Naive thymus-derived CD8-positive, alpha-beta T cell (primary cell): ENCODE measurements around the gene SLC39A10. TPM values are rescaled to one million over a fixed set of nuclear protein-coding genes. Genes with fewer than 3 reads are reported as not detected.
"Not testable (repeated sequence)": the region's sequence is repeated elsewhere in the genome, so short reads cannot be mapped to it uniquely, and the experiment has no call there.

ENCODE experiments used
- ATAC-seq, 2 donors: fragments of 150-1000 bp; cut with Tn5 transposase in 1 of 2; sonication (Bioruptor Pico), chemical (Tn5 transposase) in 1 of 2; 1 replicate in 1 of 2; 2 replicates in 1 of 2; pipeline ENCODE4 v1.10.0; 2021; ENCODE audit warnings: mild to moderate bottlenecking in 2 of 2, moderate library complexity in 2 of 2
- POLR2A ChIA-PET: fragments of 350-600 bp; sonication (Branson Sonifier 250); formaldehyde crosslinking; loops from one replicate; lab custom pipeline; 2021; ENCODE audit warnings: antibody characterized with exemption; lab: Charles Lee
- DNase-seq, 10 donors: peaks; one replicate each; pipeline versions ENCODE4 v3.0.0 to v3.0.0-alpha.2; 2020 to 2022
- H3K27ac Mint-ChIP-seq, 10 donors: one replicate each; pipeline ENCODE4 v1.8.0; 2020 to 2022; ENCODE audit warnings: mild to moderate bottlenecking in 10 of 10, mixed read lengths in 10 of 10, moderate library complexity in 4 of 10, inconsistent platforms in 1 of 10
- H3K27me3 Mint-ChIP-seq, 5 donors: one replicate each; pipeline ENCODE4 v1.8.0; 2021 to 2022; ENCODE audit warnings: mixed read lengths in 5 of 5
- H3K36me3 Mint-ChIP-seq, 3 donors: one replicate each; pipeline ENCODE4 v1.8.0; 2020 to 2022; ENCODE audit warnings: mixed read lengths in 3 of 3, mild to moderate bottlenecking in 2 of 3, inconsistent platforms in 1 of 3
- H3K4me1 Mint-ChIP-seq, 4 donors: one replicate each; pipeline ENCODE4 v1.8.0; 2021 to 2022; ENCODE audit warnings: mixed read lengths in 4 of 4
- H3K4me3 Mint-ChIP-seq, 10 donors: one replicate each; pipeline ENCODE4 v1.8.0; 2020 to 2022; ENCODE audit warnings: mild to moderate bottlenecking in 10 of 10, mixed read lengths in 10 of 10, moderate library complexity in 6 of 10, inconsistent platforms in 1 of 10
- H3K9me3 Mint-ChIP-seq, 9 donors: one replicate each; pipeline ENCODE4 v1.8.0; 2020 to 2022; ENCODE audit warnings: mixed read lengths in 9 of 9, mild to moderate bottlenecking in 3 of 9, inconsistent platforms in 1 of 9, moderate library complexity in 1 of 9
- polyA plus RNA-seq, 3 donors: library from polyadenylated mRNA; unstranded; fragments of 300-500 nt; fragmentation: Illumina TruSeq; gene quantifications; one replicate each; pipeline ENCODE4 v1.2.3, GENCODE V29; 2021
- total RNA-seq, 8 experiments: library from RNA in 2 of 8; stranded (reverse) in 2 of 8; gene quantifications; one replicate each; pipeline ENCODE4 v1.2.3 and lab custom pipeline; 2021 to 2026

Gene SLC39A10
- total and polyA plus RNA-seq, 5 experiments from 2014 or later = 8.1 to 80.4 (median 14.6) TPM

- not testable (repeated sequence) for H3K27me3 Mint-ChIP-seq, H3K9me3 Mint-ChIP-seq, DNase-seq, H3K36me3 Mint-ChIP-seq
- H3K27ac Mint-ChIP-seq = peak overlapping the region in 8 of 10 donors; percentile 27 to 90 (median 81)
- POLR2A ChIA-PET = interaction anchor here (0.9 to 1.9 kb wide), 2 partner anchors 9 to 15 kb away, joined by 3 to 9 read pairs; partner anchors contain the start of gene SLC39A10
- ATAC-seq = peak in 1 of 2 donors; percentile 6
- H3K4me3 Mint-ChIP-seq = peak overlapping the region; percentile 51 to 83 (median 74)
- H3K4me1 Mint-ChIP-seq = peaks cover 7 to 62% (median 22%) of the 10 kb centered on the region in 4 donors
These were observed 8.7 kb upstream of the SLC39A10 start for GRCh38 chr2:195648370-195648769.

- H3K4me3 Mint-ChIP-seq = peak overlapping the region; percentile 51 to 83 (median 74)
- H3K27ac Mint-ChIP-seq = peak overlapping the region; percentile 27 to 90 (median 82)
- DNase-seq = peak in 3 of 10 donors; percentile 33 to 48 (median 40)
- H3K4me1 Mint-ChIP-seq = peaks cover 7 to 62% (median 22%) of the 10 kb centered on the region in 4 donors
- POLR2A ChIA-PET = interaction anchor here (0.9 to 1.9 kb wide), 2 partner anchors 8 to 16 kb away, joined by 3 to 9 read pairs; partner anchors contain the start of gene SLC39A10
- peaks cover 0 to 2% (median 0%) of the 10 kb centered on the region in 3 donors for H3K36me3 Mint-ChIP-seq
- ATAC-seq = peak; percentile 74
- H3K9me3 Mint-ChIP-seq = no peaks in the 10 kb centered on the region
- no peaks in the 10 kb centered on the region for H3K27me3 Mint-ChIP-seq
These were observed 8.2 kb upstream of the SLC39A10 start for GRCh38 chr2:195648787-195649186.

GRCh38 chr2:195649629-195650190 is 7.3 kb upstream of the SLC39A10 start:
- ATAC-seq (no peak), DNase-seq (no peak)
- Mint-ChIP-seq H3K9me3 (no peaks in the 10 kb centered on the region), H3K27me3 (no peaks in the 10 kb centered on the region), H3K4me1 (peaks cover 7 to 64% (median 22%) of the 10 kb centered on the region in 4 donors), H3K27ac (peak overlapping the region in 4 of 10 donors; percentile 45 to 86 (median 80)), H3K36me3 (peaks cover 0 to 2% (median 0%) of the 10 kb centered on the region in 3 donors), H3K4me3 (peak overlapping the region in 5 of 10 donors; percentile 3 to 60 (median 30))
- POLR2A ChIA-PET = interaction anchor here (0.7 kb wide), 1 partner anchor 76 kb away, joined by 4 read pairs; no protein-coding TSS in a partner anchor

DNA sequence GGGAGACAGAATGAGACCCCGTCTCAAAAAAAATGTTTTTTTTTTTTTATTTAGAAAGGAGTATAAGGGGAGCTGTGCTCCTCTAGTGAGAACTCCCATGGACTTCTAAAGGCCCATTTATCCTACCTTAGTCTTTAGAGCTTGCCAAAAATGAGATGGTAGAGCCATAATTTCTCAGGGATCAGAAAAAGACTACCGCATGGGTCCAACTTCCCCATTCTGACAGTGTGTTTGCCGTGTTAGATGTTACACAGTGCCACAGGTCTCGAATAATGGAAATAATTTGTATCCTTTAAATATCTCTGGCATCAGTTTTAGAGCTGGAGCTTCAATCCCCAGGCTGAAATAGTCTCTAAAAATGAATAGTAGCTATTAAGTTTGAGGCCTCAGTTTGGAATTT is 6.0 kb upstream of the SLC39A10 start:
- no peaks in the 10 kb centered on the region for H3K27me3 Mint-ChIP-seq
- ATAC-seq (no peak), DNase-seq (no peak)
- H3K9me3 Mint-ChIP-seq = peaks cover 0 to 1% (median 0%) of the 10 kb centered on the region in 9 donors
- peak overlapping the region in 2 of 10 donors; percentile 78 to 86 for H3K27ac Mint-ChIP-seq
- peaks cover 0 to 2% (median 0%) of the 10 kb centered on the region in 3 donors for H3K36me3 Mint-ChIP-seq
- H3K4me1 Mint-ChIP-seq = peaks cover 9 to 67% (median 24%) of the 10 kb centered on the region in 4 donors
- H3K4me3 Mint-ChIP-seq = no peak overlapping the region
- POLR2A ChIA-PET = interaction anchor here (0.6 to 1.6 kb wide), 3 partner anchors 9 to 414 kb away, joined by 3 to 6 read pairs (median 4); no protein-coding TSS in a partner anchor

- H3K4me3 Mint-ChIP-seq = no peak overlapping the region
- ATAC-seq (no peak), DNase-seq (no peak)
- no peak overlapping the region for H3K27ac Mint-ChIP-seq
- POLR2A ChIA-PET = no interaction called here
- H3K36me3 Mint-ChIP-seq = peaks cover 0 to 4% (median 4%) of the 10 kb centered on the region in 3 donors
- peaks cover 0 to 3% (median 0%) of the 10 kb centered on the region in 5 donors for H3K27me3 Mint-ChIP-seq
- peaks cover 13 to 60% (median 29%) of the 10 kb centered on the region in 4 donors for H3K4me1 Mint-ChIP-seq
- H3K9me3 Mint-ChIP-seq = peaks cover 0 to 2% (median 0%) of the 10 kb centered on the region in 9 donors
These were observed 4.1 kb upstream of the SLC39A10 start for GRCh38 chr2:195652911-195653310.

DNA sequence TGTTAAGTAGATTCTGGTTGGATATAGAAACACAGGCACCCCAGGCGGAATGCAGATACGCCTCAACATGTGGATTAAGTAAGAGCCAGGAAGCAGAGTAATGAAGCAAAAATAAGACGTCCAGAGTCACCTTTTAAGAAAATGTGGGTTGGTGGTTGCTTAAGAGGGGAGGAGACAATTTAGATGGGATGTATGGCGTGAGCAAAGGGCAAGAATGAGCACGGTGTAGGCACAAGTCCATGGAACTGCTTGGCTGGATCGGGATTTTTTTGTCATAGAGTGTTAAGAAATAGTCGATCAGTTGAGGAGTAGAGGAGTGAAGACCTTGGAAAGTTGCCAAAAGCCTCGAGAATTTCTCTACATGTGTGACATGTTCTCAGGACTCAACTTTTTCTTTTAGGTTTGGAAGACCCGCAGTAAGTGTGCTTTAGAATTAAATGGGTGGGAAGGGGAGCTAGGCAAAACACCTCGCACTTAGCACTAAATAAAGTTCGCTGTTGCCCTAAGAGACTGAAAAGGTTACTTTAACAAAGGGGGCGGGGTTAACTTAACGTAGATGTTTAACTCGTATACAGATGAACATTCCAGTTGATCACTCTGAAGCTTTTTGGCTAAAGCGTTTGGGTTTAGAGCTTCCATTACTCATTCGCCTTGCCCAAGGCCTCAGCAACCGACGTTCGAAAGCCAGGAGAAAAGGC is 716 bp upstream of the SLC39A10 start:
- H3K9me3 Mint-ChIP-seq = peaks cover 0 to 2% (median 0%) of the 10 kb centered on the region in 9 donors
- peaks cover 0 to 3% (median 0%) of the 10 kb centered on the region in 5 donors for H3K27me3 Mint-ChIP-seq
- peak overlapping the region; percentile 92 to 100 (median 98) for H3K4me3 Mint-ChIP-seq
- peak overlapping the region; percentile 99 to 100 (median 100) for H3K27ac Mint-ChIP-seq
- ATAC-seq (peak; percentile 38 to 48), DNase-seq (no peak)
- H3K36me3 Mint-ChIP-seq = peaks cover 8 to 11% (median 9%) of the 10 kb centered on the region in 3 donors
- peaks cover 17 to 45% (median 29%) of the 10 kb centered on the region in 4 donors for H3K4me1 Mint-ChIP-seq
- POLR2A ChIA-PET = interaction anchor here (0.7 to 5.2 kb wide), 26 partner anchors 8 to 605 kb away, joined by 3 to 152 read pairs (median 7); partner anchors contain the start of gene DNAH7

DNA sequence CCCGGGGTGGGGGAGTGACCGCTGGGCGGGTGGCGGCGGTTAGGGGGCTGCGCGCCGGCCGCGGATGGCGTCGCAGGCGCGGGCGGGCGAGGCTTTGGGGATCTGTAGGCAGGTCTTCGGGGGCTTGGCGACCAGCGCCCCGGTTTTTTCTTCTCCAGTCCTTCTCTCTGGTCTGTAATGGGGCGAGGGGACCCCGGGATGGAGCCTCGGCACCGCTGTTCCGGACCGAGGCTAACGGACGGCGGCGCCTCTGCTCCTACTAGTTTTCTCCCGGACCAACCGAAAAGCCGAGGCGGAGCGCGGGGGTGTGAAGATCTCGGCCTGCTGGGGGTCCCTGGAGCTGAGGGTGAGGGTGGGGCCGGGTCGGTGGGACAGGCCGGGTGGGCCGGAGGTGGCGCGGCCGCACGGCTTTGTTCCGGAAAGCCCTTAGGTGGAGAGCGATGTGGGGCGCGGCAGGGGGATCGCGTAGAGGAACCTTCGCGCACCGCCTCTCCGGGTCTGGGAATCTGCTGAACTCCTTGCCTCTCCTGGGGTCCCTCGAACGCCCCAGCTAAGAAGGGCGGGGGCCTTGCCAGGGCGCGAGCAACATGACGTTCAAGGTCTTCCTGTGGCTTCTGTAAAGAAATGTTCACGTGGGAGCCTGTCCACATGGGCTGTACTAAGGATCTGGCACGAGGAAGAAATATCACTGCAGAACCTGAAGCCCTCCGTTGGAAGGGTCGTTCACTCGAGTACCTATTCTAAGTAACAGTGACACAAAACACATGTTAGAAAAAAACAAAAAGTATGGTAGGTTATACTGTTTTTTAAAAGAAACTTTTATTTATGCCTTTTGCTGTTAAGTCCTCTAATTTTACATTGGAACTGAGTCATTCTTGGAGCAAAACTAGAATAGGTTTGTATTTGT is 861 bp downstream of the SLC39A10 start:
- Mint-ChIP-seq H3K27me3 (peaks cover 0 to 3% (median 0%) of the 10 kb centered on the region in 5 donors), H3K27ac (peak overlapping the region; percentile 98 to 100 (median 99)), H3K4me1 (peaks cover 25 to 53% (median 36%) of the 10 kb centered on the region in 4 donors), H3K36me3 (peaks cover 8 to 11% (median 9%) of the 10 kb centered on the region in 3 donors), H3K9me3 (peaks cover 0 to 2% (median 0%) of the 10 kb centered on the region in 9 donors), H3K4me3 (peak overlapping the region; percentile 92 to 100 (median 98))
- ATAC-seq (peak; percentile 31 to 58), DNase-seq (peak; percentile 50 to 89 (median 75))
- POLR2A ChIA-PET = interaction anchor here (0.6 to 5.2 kb wide), 30 partner anchors 9 to 1269 kb away, joined by 3 to 152 read pairs (median 6); partner anchors contain the start of gene DNAH7

DNA sequence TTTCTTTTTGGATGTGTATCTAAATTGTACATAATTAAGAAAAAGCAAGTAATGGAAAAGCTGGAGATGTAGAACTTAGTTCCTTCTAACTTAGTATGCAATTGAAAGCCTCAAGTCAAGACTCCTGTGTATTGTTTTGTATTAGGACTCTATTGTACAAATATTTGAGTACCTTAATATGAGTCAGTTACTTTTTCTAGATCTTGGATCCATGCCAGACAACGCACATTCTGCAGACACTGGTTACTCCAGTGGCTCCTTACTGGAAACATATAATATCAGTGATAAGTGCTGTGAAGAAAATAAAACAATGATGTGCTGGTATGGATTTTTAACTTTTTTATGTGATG is 1.5 kb downstream of the SLC39A10 start:
- peaks cover 0 to 3% (median 0%) of the 10 kb centered on the region in 5 donors for H3K27me3 Mint-ChIP-seq
- ATAC-seq (no peak), DNase-seq (peak in 3 of 10 donors; percentile 14 to 36 (median 25))
- peaks cover 28 to 57% (median 40%) of the 10 kb centered on the region in 4 donors for H3K4me1 Mint-ChIP-seq
- peaks cover 0 to 2% (median 0%) of the 10 kb centered on the region in 9 donors for H3K9me3 Mint-ChIP-seq
- peak overlapping the region; percentile 92 to 100 (median 98) for H3K4me3 Mint-ChIP-seq
- POLR2A ChIA-PET = interaction anchor here (0.6 to 5.2 kb wide), 20 partner anchors 8 to 537 kb away, joined by 3 to 152 read pairs (median 6); partner anchors contain the start of gene DNAH7
- peaks cover 8 to 11% (median 9%) of the 10 kb centered on the region in 3 donors for H3K36me3 Mint-ChIP-seq
- peak overlapping the region; percentile 98 to 100 (median 99) for H3K27ac Mint-ChIP-seq

DNA sequence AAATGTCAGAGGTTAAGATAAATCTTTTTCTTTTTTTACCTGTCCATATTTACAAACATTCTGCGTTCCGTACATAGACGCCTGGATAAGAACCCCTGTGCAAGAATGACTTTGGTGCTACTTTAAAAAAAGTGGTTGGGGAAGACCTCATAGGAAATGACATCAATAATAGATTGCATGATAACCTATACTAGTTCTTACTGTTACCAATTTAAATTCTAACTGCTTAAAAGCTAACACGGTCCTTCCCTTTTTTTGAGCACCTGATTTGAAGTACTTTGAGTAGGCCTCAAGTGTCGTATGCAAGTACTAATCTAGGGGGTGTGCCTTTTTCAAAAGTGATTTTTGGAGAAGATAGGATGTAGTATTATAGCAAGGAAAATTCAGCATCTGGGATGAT is 2.1 kb downstream of the SLC39A10 start:
- H3K27me3 Mint-ChIP-seq = peaks cover 0 to 3% (median 0%) of the 10 kb centered on the region in 5 donors
- H3K4me1 Mint-ChIP-seq = peaks cover 30 to 57% (median 41%) of the 10 kb centered on the region in 4 donors
- peak in 5 of 10 donors; percentile 31 to 71 (median 60) for DNase-seq
- H3K4me3 Mint-ChIP-seq = peak overlapping the region; percentile 92 to 100 (median 98)
- POLR2A ChIA-PET = interaction anchor here (0.5 to 5.2 kb wide), 8 partner anchors 8 to 160 kb away, joined by 3 to 152 read pairs (median 8); no protein-coding TSS in a partner anchor
- peaks cover 0 to 2% (median 0%) of the 10 kb centered on the region in 9 donors for H3K9me3 Mint-ChIP-seq
- H3K27ac Mint-ChIP-seq = peak overlapping the region; percentile 98 to 100 (median 99)
- ATAC-seq = peak; percentile 8 to 27
- peaks cover 8 to 11% (median 9%) of the 10 kb centered on the region in 3 donors for H3K36me3 Mint-ChIP-seq

DNA sequence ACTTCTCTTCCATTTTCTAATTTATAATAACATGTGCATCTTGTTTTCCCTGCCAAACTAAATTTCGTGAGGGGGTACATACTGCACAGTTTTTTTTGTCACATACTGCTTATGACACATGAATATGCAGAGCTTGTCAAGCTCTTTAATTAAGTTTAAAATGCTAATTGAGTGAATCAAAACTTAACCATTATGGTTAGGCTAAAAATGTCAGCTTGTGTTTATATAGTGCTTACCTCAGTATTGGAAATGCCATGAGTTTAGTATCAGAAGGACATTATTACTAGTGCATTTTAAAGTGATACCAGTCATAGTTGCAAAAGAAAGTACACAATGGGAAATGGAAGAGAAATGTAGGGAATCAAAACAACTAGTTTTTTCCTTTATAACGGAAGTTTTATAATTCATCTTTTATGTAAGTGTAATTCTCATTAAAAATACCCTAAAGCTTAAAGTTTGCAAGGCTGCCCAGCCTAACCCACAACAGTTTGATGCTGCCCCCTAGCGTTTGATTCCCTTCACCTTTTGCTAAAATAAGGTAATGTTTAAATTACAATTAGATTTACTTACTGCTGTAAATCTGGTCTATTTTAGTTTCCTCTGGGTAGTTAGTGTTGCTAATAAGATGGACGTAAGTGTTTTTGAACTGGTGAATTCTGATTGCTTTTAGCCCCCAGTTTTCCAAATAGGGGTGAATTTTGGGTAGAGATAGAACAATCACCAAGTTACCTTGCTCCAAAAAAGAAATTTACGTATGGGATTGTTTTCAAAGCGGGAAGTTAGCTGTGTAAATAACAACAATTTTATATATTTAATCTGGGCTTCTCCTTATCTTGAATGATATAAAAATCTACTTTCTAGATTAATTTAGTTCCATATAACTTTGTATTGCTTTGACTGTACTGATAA is 3.2 kb downstream of the SLC39A10 start:
- ATAC-seq = no peak
- Mint-ChIP-seq H3K4me1 (peaks cover 30 to 58% (median 47%) of the 10 kb centered on the region in 4 donors), H3K36me3 (peaks cover 8 to 11% (median 9%) of the 10 kb centered on the region in 3 donors), H3K4me3 (peak overlapping the region; percentile 92 to 100 (median 98)), H3K9me3 (peaks cover 0 to 2% (median 0%) of the 10 kb centered on the region in 9 donors), H3K27me3 (peaks cover 0 to 3% (median 0%) of the 10 kb centered on the region in 5 donors), H3K27ac (peak overlapping the region; percentile 98 to 100 (median 99))
- POLR2A ChIA-PET = interaction anchor here (0.6 to 5.2 kb wide), 12 partner anchors 9 to 161 kb away, joined by 3 to 152 read pairs (median 5); no protein-coding TSS in a partner anchor
- DNase-seq = peak; percentile 57 to 91 (median 76)
